IPS-18a (cell line): ENCODE measurements around the gene LRRN2.

ENCODE experiments used
- H3K27ac ChIP-seq: one replicate; pipeline ENCODE4 v1.5.1; 2013; ENCODE audit warnings: low read length
- H3K27me3 ChIP-seq: one replicate; pipeline ENCODE4 v1.6.1; 2013; ENCODE audit warnings: mild to moderate bottlenecking, low read length; ENCODE audit not compliant: control insufficient read depth, insufficient read depth
- H3K36me3 ChIP-seq: one replicate; pipeline ENCODE4 v1.6.1; 2013; ENCODE audit warnings: low read depth, low read length; ENCODE audit not compliant: control insufficient read depth
- H3K4me1 ChIP-seq: one replicate; pipeline ENCODE4 v1.6.1; 2013; ENCODE audit warnings: low read depth, low read length; ENCODE audit not compliant: control insufficient read depth
- H3K4me3 ChIP-seq: one replicate; pipeline ENCODE4 v1.5.1; 2013; ENCODE audit warnings: low read length
- H3K9ac ChIP-seq: one replicate; pipeline ENCODE4 v1.6.1; 2013; ENCODE audit warnings: mild to moderate bottlenecking, low read length, moderate library complexity
- H3K9me3 ChIP-seq: one replicate; pipeline ENCODE4 v1.6.1; 2013; ENCODE audit warnings: low read depth, low read length; ENCODE audit not compliant: control insufficient read depth

Gene LRRN2

DNA sequence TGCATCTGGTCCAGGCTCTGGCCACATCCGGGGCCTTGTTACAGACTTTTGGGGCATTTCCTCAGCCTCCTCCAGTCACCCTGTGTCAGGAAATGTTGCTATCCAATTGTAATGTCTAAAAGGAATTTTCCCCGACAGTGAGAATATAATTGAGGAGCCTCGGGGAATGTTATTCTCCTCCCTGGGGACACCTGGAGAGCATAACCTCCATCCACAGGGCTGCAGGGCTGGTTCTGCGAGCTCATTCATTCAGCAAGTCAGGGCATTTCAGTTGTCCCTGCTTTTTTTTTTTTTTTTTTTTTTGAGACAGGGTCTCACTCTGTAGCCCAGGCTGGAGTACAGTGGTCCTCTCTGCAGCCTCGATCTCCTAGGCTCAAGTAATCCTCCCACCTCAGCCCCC lies 96.7 kb downstream of the LRRN2 start:
- no peak overlapping the region for H3K9ac ChIP-seq
- peaks cover 17% of the 10 kb centered on the region for H3K4me1 ChIP-seq
- H3K4me3 ChIP-seq: no peak overlapping the region
- H3K27ac ChIP-seq: no peak overlapping the region
- no peaks in the 10 kb centered on the region for H3K36me3 ChIP-seq
- H3K9me3 ChIP-seq: no peaks in the 10 kb centered on the region
- H3K27me3 ChIP-seq: no peaks in the 10 kb centered on the region

DNA sequence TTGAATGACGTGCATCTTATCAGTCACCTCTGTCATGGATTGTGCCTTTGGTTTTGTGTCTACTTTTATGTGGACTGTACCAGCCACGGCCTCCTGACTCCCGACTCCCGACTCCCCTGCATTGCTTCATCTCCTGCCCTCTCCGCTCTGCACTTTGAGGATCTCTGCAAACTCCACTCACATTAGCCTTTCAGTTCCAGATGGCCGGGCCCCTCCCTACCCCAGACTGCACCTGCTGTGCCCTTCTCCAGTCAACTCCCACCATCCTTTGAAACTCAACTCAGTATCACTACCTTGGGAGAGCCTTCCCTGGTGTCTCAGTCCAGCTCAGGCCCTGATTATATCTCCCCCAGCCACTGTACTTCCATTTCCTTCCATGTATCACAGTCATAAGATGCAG lies 97.9 kb downstream of the LRRN2 start:
- Histone ChIP-seq H3K27ac (no peak overlapping the region), H3K27me3 (no peaks in the 10 kb centered on the region), H3K9ac (no peak overlapping the region), H3K4me1 (peaks cover 17% of the 10 kb centered on the region), H3K36me3 (no peaks in the 10 kb centered on the region), H3K4me3 (no peak overlapping the region), H3K9me3 (no peaks in the 10 kb centered on the region)

DNA sequence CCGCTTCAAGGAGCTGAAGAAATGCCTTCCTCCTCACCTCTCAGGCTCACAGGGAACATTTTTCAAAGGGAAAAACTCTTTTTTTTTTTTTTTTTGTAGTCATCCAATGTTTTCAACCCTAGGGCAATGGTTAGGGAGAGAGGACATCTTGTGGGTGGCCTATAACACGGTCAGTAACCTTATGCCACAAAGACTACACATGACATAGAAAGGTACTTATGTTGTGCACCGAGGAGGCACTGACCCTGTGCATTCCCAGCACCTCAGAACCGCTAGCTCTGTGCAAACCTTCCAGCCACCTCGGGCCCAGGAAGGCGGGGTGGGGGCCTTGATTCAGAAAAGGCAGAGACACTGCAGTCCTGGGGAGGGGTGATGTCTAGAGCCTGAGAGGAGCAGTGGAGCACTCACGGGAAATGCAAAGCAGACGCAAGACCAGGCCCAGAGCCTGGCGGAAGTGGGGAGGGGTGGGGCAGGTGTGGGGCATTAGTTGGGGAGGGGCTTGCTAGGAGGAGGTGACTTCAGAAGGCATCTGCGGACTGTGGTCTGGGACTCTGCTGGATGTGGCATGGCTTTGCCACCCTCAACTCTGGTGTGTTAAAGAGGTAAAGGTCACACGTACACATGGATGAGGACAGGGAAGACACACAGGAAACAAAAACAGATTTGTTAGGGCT lies 100.7 kb downstream of the LRRN2 start:
- Histone ChIP-seq H3K9me3 (no peaks in the 10 kb centered on the region), H3K36me3 (no peaks in the 10 kb centered on the region), H3K4me1 (peaks cover 20% of the 10 kb centered on the region), H3K9ac (no peak overlapping the region), H3K4me3 (no peak overlapping the region), H3K27ac (no peak overlapping the region), H3K27me3 (peaks cover 3% of the 10 kb centered on the region)

DNA sequence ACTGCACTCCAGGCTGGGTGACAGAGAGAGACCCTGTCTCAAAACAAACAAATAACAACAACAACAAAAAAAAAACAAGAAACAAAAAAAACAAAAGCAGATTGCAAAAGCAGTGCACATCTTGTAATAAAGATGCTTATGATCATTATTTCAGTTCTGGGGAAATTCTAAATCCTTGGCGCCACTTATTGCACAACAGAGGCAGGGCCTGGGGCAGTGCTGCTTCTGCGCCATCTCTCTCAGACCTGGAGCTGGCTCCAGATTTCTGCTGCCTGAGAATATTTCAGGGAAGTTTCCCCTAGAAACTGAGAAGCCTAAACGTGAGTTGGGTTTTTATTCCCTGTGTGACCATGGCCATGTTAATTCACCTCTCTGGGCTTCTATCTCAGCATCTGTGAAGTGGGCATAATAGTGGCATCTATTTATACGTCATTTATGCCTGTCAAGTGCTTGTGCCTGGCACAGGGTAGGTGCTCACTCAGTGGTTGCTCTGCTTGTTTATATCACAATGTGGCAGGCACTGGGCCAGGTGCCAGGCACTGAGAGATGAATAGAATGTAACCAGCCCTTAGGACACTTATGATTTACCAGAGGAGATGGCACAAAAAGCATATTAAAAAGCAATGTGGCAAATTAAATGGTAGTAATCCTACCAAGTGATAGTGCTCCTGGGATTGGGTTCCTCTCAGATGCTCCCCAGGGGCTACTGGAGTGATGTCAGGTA lies 101.5 kb downstream of the LRRN2 start:
- H3K36me3 ChIP-seq: no peaks in the 10 kb centered on the region
- no peak overlapping the region for H3K9ac ChIP-seq
- H3K27ac ChIP-seq: no peak overlapping the region
- H3K4me3 ChIP-seq: no peak overlapping the region
- H3K9me3 ChIP-seq: no peaks in the 10 kb centered on the region
- H3K4me1 ChIP-seq: peaks cover 25% of the 10 kb centered on the region
- H3K27me3 ChIP-seq: peaks cover 11% of the 10 kb centered on the region

DNA sequence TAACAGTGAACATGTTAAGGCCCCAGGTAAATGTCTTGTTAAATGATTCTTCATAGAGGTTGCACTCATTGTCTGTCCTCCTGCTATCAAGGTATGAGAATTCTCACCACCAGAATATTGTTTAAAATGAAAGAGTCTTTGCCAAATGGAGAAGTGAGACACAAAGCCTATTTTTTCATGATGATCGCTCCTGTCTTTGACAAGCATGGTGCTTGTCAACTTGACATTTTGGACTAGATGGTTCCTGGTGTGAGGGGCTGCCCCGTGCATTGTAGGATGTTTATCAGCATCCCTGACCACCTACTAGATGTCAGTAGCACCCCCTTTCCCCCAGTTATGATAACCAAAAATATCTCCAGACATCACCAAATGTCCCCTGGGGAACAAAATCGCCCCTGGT lies 103.8 kb downstream of the LRRN2 start:
- no peak overlapping the region for H3K9ac ChIP-seq
- peaks cover 11% of the 10 kb centered on the region for H3K27me3 ChIP-seq
- peaks cover 35% of the 10 kb centered on the region for H3K4me1 ChIP-seq
- H3K36me3 ChIP-seq: no peaks in the 10 kb centered on the region
- no peak overlapping the region for H3K27ac ChIP-seq
- no peaks in the 10 kb centered on the region for H3K9me3 ChIP-seq
- no peak overlapping the region for H3K4me3 ChIP-seq

DNA sequence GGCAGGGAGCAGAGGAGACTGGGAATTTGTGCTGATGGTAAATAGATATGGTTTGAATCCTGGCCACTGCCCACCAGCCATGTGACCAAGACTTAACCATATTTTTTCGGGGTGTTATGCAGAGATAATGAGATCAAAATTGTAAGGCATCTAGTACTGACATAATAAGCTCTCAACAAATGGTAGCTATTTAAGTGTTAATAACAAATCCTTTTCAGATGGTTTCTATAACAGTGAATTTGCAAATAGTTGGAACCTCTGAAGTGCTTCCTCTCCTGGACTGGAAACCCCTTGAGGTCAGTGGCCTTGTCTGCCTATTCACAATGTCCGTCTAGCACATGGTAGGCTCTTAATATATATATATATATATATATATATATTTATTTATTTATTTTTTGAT lies 104.7 kb downstream of the LRRN2 start:
- H3K36me3 ChIP-seq: no peaks in the 10 kb centered on the region
- H3K4me1 ChIP-seq: peaks cover 44% of the 10 kb centered on the region
- H3K9me3 ChIP-seq: no peaks in the 10 kb centered on the region
- H3K9ac ChIP-seq: no peak overlapping the region
- H3K4me3 ChIP-seq: no peak overlapping the region
- peaks cover 11% of the 10 kb centered on the region for H3K27me3 ChIP-seq
- H3K27ac ChIP-seq: no peak overlapping the region

DNA sequence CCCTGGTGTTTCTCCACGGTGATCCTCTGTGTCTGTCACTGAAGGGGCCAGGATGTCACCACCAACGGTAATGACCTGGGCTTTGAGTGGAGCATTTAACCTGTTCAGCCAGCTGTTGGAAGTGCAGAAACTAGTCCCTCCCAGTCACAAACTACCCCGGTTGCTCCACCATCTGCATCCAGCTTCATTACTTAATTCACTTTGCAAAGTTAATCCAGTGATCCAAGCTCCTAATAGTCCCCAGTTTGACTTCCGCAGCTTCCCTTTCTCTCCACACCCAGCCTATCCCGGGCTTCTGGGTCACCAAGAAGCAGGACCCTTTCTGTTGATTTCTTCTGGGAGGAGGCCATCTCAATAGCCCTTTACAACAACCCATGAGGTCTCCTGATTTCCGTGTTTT lies 105.9 kb downstream of the LRRN2 start:
- Histone ChIP-seq H3K4me3 (no peak overlapping the region), H3K9ac (no peak overlapping the region), H3K27ac (no peak overlapping the region), H3K36me3 (no peaks in the 10 kb centered on the region), H3K4me1 (peaks cover 48% of the 10 kb centered on the region), H3K27me3 (peaks cover 21% of the 10 kb centered on the region), H3K9me3 (no peaks in the 10 kb centered on the region)

DNA sequence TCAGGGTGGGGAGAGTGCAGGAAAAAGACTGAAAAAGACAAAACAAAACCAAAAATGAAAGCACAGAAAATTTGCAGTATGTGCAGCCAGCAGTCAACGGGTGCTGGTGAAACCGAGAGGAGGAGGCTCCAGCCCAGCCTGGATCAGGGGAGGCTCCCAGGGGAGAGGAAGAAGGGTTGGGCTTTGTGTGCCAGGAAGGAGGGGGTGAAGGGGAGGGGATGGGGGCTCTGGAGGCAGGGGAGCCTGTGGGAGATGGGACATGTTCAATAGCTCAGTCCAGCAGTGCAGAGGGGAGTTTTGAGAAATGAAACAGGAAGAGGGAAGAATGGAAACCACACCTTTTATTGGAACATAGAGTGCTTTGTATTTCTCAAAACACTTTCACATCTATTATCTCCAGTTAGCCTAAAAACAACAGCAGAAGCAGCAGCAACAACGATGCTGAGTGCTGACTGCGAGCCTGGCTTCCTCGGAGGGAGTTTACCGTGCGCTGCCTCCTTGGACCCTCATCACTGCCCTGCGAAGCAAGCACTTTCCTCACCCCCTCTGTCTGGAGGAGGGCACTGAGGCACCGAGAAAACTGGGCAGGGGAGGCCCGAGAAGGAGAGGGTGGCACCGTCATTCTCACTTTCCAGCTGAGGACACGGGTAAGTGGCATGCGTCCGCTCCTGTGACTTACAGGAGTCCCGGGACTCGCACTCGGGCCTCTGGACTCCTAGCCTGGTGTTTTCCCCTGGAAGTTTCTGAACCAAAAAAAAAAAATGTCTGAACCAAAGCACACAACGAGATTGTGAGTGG lies 106.5 kb downstream of the LRRN2 start:
- Histone ChIP-seq H3K4me3 (peak overlapping the region; percentile 12), H3K4me1 (peaks cover 52% of the 10 kb centered on the region), H3K9me3 (no peaks in the 10 kb centered on the region), H3K27ac (no peak overlapping the region), H3K27me3 (peaks cover 21% of the 10 kb centered on the region), H3K9ac (no peak overlapping the region), H3K36me3 (no peaks in the 10 kb centered on the region)

DNA sequence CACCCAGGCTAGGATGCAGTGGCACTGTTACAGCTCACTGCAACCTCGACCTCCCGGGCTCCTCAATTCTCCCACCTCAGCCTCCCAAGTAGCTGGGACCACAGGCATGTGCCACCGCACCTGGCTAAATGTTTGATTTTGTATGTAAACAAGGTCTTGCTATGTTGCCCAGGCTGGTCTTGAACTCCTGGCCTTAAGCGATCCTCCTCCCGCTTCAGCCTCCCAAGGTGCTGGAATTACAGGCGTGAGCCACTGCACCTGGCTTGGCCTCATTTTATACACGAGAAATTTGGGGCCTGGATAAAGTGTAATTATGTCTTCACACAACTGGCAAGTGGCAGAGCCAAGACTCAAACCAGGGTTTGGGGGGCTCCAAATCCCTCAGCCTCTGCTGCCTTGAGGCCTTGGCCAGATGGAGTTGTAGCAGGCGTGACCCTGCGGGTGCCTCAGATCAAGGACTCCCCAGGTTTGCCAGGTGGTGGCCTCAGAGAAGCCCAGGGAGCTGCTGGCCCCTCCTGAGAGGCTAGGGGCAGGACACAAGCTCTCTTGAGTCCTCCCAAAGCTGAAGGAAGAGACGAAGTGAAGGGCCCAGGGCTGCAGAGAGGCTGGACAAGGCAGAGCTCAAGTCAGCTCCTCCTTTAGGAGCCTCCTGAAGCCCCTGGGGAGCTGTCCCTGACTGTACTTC lies 107.6 kb downstream of the LRRN2 start:
- Histone ChIP-seq H3K27ac (no peak overlapping the region), H3K27me3 (peaks cover 21% of the 10 kb centered on the region), H3K9ac (no peak overlapping the region), H3K9me3 (no peaks in the 10 kb centered on the region), H3K4me3 (no peak overlapping the region), H3K4me1 (peaks cover 64% of the 10 kb centered on the region), H3K36me3 (no peaks in the 10 kb centered on the region)

DNA sequence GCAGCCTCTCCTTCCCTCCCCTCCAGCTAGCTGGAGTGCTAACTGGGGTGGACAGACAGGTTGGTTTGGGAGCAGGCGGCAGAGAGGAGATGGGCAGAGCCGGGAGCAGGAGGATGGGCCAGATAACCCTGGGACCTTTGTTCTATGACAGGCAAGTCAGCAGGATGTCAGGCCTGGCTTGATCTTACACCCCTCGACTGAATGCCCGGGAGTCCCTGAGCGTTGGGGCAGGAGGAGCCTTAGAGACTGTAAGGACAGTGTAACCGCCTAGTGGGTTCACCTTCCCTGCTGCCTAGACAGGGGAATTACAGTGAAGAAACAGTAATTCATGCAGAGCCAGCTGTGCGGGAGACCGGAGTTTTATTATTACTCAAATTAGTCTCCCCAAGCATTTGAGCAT lies 109.1 kb downstream of the LRRN2 start:
- peaks cover 21% of the 10 kb centered on the region for H3K27me3 ChIP-seq
- peaks cover 75% of the 10 kb centered on the region for H3K4me1 ChIP-seq
- peak overlapping the region; percentile 11 for H3K4me3 ChIP-seq
- no peaks in the 10 kb centered on the region for H3K9me3 ChIP-seq
- H3K9ac ChIP-seq: no peak overlapping the region
- H3K27ac ChIP-seq: no peak overlapping the region
- H3K36me3 ChIP-seq: no peaks in the 10 kb centered on the region
